ENCODE results near the gene PPP1R2B.

DNA sequence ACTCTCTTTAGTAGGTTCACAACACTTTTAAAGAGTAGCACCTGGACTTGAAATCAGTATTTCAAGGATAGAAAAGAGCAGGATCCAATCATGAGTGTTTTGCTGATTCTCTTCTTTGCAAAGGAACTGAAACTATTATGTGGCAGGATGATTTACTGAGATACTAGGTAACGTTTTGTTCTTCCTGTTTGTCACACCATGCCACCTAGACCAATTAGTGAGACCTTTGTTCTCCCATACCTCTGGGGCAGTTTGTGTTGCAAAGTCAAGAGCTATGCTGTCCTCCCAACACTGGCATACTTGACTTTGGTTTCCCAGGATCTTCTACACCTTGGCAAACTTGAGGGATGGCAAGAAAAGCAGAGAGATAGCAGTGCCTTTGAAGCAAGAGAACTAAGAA lies 43.4 kb downstream of the PPP1R2B start:
- TF ChIP-seq, protein P1, sequence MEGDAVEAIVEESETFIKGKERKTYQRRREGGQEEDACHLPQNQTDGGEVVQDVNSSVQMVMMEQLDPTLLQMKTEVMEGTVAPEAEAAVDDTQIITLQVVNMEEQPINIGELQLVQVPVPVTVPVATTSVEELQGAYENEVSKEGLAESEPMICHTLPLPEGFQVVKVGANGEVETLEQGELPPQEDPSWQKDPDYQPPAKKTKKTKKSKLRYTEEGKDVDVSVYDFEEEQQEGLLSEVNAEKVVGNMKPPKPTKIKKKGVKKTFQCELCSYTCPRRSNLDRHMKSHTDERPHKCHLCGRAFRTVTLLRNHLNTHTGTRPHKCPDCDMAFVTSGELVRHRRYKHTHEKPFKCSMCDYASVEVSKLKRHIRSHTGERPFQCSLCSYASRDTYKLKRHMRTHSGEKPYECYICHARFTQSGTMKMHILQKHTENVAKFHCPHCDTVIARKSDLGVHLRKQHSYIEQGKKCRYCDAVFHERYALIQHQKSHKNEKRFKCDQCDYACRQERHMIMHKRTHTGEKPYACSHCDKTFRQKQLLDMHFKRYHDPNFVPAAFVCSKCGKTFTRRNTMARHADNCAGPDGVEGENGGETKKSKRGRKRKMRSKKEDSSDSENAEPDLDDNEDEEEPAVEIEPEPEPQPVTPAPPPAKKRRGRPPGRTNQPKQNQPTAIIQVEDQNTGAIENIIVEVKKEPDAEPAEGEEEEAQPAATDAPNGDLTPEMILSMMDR (IDR thresholded peaks at IDR 0.05; ENCODE audit: low read length): no peak
- no peak for TF ChIP-seq EZH2phosphoT487 (IDR thresholded peaks at IDR 0.05; ENCODE audit: low read length)

Measured in MM.1S (cell line).